GM19023 (cell line): ENCODE results near the gene MEIG1.
A peak's percentile ranks its signal among the peaks of the same experiment; 100 is the strongest.
"Not testable (repeated sequence)": the region's sequence is repeated elsewhere in the genome, so short reads cannot be mapped to it uniquely, and the experiment has no call there.

Source experiments
- ATAC-seq: cut with Tn5 transposase; IDR thresholded peaks from one replicate; pipeline ENCODE4 v1.9.1; 2021; ENCODE audit warnings: mild to moderate bottlenecking, moderate library complexity; ENCODE audit not compliant: unreplicated experiment

MEIG1 gene

GRCh38 chr10:14954001-14954770, 5.0 kb upstream of the MEIG1 start, which contains the start of gene DCLRE1C:
DCLRE1C (minus strand) TSS chr10:14954096; CDS start chr10:14954010, 86 bp downstream.
- peak; percentile 78 for ATAC-seq

GRCh38 chr10:14954934-14955333, 4.3 kb upstream of the MEIG1 start:
- no peak for ATAC-seq

GRCh38 chr10:14958872-14959220, 342 bp upstream of the MEIG1 start:
- no peak for ATAC-seq

GRCh38 chr10:14967897-14968296, 8.7 kb downstream of the MEIG1 start:
- ATAC-seq: no peak

- no peak for ATAC-seq
Observed at GRCh38 chr10:14971867-14972448, 12.8 kb downstream of the MEIG1 start.

- not testable (repeated sequence) for ATAC-seq
Observed at GRCh38 chr10:14974153-14974998, 15.2 kb downstream of the MEIG1 start.

GRCh38 chr10:14975672-14976273, 16.6 kb downstream of the MEIG1 start:
- no peak for ATAC-seq

GRCh38 chr10:14982744-14983143, 23.6 kb downstream of the MEIG1 start:
- ATAC-seq: no peak

GRCh38 chr10:14989552-14989951, 30.4 kb downstream of the MEIG1 start:
- ATAC-seq: not testable (repeated sequence)

GRCh38 chr10:14991035-14991749, 32.0 kb downstream of the MEIG1 start:
- not testable (repeated sequence) for ATAC-seq

- ATAC-seq: not testable (repeated sequence)
Observed at GRCh38 chr10:14992336-14992735, 33.1 kb downstream of the MEIG1 start.

- ATAC-seq: not testable (repeated sequence)
Observed at GRCh38 chr10:14993500-14994455, 34.6 kb downstream of the MEIG1 start.

- no peak for ATAC-seq
Observed at GRCh38 chr10:14995964-14996565, 36.9 kb downstream of the MEIG1 start.

- ATAC-seq: not testable (repeated sequence)
Observed at GRCh38 chr10:15013530-15013929, 54.3 kb downstream of the MEIG1 start.

GRCh38 chr10:15015451-15015850, 56.3 kb downstream of the MEIG1 start:
- no peak for ATAC-seq

GRCh38 chr10:15020966-15021365, 61.8 kb downstream of the MEIG1 start:
- ATAC-seq: not testable (repeated sequence)
